HTERT RPE-1 (cell line): Measurements from ENCODE around the gene EFCAB8.

Source experiments
- in situ Hi-C: fragments of 300-500 bp; cut with MboI; formaldehyde crosslinking; loops from 4 replicates; pipeline ENCODE4 v1.14.3; 2020; ENCODE audit warnings: low sequenced_read_pairs

EFCAB8 gene, protein sequence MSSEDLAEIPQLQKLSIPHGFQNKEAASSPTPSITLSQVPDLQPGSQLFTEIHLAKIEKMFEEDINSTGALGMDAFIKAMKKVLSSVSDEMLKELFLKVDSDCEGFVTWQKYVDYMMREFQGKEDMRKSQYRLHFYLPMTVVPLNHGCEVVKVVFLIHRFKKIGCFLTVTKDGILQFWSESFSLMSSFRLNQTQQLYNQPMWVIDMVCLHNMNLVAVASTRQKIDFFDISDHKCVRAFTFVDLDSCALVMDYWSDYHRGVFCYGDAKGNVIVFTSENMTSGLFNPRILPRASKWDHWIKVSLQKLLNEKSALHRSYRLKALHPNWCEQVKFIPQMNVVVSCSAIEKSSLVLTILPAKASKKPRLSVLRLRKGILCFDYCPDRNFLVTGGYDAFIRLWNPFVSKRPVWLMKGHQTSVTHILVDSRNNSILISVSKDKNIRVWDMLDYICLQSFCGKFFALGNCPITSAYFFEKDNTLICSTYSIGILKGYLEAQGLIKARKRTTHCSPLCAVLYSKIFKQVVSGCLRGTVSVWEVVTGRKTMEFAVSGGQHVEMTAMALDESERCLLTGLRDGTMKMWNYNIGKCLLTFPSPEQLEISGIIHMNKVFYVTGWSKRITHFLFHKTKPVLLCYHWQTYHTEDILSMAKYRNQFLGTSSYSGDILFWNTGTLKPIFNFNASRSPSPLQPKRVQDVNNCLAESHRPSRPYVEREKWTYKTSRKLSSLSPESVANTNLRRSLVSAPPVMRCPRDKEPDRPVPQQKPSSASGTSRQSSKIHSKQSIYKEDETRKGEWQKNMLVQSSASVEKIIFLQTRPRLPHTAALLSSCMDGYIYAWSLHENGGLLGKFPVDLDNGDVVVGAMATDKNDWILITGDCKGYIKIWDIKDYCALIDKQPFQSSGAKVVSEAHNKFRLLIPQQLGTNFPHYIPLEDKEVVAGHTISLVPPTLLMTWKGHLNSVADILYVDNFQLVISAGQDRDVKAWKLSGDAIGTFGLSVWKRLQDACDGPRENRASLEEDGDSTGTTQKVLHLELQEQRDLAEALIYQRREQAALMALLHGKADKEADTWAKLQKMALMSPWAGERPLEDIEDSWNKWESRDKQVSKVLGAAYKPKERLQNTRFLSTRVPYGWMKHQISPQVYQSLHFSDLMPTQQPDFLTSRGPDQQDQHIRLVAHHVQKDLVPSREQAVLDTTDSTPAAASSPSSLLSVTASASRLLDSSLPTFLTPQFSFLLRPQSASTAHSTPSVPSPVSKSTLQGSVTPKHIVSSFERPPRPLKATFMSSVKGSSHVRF

DNA sequence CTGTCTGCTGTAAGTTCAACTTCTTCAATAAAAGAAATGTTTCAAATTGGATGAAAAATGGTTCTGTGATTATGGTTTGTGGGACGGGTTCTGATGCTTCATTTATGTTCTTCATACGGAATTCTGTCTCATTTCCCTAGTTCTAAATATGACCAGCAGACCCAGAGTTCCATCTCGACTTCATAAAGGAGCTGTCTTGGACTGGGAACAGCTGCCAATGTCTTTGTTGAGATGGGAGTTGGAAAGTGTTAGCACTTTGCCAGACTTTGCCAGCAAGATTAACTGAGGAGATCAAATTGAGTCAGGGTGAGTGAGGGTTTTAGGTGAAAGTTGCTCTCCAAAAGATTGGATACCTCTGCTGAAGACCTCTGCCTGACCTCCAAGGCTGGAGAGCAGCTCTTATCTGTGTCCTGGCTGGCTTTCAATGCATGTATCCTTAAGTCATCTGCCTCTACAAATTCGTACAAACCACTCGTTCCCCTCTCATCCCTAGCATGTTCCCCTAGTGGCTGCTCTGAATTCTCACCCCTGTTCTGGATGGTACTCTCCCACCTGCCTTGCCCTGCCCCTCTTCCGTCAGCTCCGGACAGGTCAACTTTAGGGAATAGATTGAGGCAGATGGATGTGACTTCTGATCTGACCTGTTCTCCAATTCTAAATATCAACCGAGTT lies at the start of gene EFCAB8:
Gene EFCAB8 (plus strand): TSS at position 223 of the 672 bp plus-strand sequence. CDS start 4,870 bp downstream, outside the sequence.
- in situ Hi-C loops, result no loop called here

DNA sequence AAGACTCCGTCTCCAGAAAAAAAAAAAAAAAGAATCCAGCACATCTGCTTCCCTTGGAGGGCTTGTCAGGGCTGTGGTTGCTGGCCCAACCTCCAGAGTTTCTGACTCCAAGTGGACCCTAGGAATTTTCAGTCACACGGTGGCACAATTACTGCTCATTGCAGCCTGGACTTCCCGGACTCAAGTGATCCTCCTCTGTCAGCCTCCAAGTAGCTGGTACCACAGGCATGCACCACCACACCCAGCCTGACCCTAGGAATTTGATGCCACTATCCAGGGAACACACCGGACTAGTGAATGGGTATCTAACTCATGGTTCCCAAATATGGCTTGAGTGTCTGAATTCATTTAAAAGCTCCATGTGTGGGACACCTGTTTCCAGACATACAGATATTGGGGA lies 48.8 kb upstream of the EFCAB8 start:
- in situ Hi-C loops, result no loop called here

DNA sequence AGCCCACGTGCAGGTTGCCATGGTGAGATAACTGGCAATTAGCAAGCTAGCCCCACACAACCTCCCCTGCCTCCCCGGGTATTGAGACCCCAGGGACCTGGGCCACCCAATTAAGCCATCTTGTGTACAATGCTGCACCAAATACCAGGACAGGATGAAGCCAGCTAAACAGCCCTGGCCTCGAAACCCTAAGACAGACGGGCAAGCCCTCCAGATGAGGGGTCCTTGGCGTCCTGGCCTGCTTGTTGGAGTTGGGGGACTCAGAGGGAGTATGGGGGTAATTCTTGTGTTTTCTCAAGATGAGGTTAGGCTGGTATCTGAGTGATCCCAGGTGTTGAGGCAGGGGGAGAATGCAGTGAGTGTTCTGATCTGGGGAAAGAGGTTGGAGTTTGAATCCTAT lies 47.8 kb upstream of the EFCAB8 start:
- in situ Hi-C loops, result no loop called here

DNA sequence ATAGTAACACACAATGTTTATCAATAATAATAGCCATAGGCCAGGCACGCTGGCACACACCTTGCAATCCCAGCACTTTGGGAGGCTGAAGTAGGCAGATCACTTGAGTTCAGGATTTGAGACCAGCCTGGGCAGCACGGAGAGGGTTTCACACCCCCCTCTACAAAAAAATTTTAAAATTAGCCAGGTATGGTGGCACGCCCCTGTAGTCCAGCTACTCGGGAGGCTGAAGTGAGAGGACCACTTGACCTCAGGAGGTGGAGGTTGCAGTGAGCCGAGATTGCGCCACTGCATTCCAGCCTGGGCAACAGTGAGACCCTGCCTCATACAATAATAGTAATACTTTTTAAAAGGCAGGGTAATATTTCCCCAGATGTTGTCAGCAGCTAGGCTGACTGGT lies 46.8 kb upstream of the EFCAB8 start:
- in situ Hi-C loops, result no loop called here

DNA sequence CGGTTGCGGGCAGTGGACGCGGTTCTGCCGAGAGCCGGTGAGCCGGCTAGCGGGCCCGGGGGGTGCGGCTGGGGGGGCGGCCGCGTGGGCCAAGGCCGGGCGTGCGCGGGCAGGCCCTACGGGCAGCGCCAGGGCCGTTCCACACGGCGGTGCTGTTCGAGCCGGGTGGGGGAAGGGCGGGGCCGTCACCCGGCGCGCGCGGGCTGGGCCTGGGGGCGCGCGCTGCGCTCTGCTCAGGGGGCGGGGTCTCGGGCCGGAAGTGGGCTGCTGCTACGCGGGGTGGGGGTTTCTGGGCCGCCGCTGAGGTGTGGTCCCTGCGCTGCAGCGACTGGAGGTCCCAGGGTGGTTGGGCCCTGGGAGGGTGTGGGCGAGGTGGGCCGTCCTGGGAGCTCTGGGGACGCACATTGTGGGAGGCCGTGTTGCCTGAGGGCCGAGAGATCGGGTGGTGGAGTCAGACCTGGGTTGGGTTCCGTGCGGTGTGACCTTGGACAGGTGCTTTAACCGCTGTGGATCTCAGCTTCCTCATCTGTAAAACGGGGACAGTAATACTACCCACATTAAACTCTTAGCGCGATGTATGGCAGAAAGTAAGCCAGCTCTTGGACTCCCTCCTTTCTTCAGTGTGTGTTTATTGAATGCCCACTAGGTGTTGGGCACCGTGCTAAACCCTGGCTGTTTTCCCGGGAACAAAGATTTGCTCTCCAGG lies 38.6 kb upstream of the EFCAB8 start:
- in situ Hi-C loops, result no loop called here

DNA sequence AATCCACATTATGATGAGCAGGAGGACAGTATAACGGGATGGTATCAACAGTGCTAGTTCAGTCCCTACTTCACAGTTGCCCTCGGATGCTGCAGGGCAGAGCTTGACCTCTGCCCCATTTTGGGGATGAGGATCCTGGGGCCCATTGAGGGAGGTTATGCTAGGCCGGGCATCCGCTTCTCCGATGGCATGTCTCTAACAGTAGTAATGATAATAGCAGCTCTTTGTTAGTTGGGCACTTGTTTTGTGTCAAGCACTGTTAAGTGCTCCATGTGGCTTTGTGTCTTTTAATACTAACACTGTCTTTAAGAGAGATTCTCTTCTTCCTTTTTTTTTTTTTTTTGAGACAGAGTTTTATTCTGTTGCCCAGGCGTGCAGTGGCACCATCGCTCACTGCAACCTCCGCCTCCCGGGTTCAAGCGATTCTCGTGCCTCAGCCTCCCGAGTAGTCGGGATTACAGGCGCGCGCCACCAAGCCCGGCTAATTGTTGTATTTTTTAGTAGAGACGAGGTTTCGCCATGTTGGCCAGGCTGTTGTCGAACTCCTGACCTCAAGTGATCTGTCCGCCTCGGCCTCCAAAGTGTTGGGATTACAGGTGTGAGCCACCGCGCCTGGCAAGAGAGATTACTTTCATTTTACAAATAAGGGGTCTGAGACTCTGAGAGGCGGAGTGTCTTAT lies 37.9 kb upstream of the EFCAB8 start:
- in situ Hi-C loops, result no loop called here

DNA sequence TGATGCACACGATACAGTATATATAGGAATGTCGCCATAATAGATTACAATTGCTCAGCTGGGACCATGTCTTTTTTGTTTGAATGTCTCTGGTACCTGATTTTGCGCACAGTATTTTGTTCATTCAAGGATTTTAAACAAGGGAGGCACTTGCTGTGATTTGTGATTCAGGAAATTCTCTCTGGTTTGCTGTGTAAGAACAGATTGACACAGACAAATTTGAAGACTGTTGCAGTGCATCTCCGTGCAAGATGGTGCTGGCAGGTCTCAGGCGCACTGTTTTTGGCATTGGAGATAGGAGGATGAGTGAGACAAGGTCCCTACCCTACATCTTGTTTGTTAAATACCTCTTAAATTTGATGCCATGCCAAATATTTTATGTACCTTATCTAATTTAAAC lies 36.5 kb upstream of the EFCAB8 start:
- in situ Hi-C loops, result no loop called here

DNA sequence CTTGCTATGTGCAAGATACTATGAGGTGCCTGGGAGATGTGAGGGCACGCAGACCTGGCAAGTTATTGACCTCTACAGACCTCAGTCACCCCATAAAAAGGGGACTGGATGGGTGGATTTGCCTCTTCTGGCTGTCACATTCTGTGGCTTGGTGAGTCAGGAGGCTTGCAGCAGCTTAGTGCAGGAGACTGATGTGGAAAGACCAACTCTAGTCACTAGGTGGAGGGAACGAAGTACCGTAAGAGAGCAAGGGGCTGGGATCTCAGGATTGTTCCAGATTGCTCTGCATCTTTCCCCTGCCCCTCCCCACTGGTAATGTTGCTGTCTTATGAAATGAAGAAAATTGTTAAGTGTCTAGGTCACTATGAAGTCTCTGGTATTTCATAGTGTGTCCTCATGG lies 35.6 kb upstream of the EFCAB8 start:
- in situ Hi-C loops, result no loop called here

DNA sequence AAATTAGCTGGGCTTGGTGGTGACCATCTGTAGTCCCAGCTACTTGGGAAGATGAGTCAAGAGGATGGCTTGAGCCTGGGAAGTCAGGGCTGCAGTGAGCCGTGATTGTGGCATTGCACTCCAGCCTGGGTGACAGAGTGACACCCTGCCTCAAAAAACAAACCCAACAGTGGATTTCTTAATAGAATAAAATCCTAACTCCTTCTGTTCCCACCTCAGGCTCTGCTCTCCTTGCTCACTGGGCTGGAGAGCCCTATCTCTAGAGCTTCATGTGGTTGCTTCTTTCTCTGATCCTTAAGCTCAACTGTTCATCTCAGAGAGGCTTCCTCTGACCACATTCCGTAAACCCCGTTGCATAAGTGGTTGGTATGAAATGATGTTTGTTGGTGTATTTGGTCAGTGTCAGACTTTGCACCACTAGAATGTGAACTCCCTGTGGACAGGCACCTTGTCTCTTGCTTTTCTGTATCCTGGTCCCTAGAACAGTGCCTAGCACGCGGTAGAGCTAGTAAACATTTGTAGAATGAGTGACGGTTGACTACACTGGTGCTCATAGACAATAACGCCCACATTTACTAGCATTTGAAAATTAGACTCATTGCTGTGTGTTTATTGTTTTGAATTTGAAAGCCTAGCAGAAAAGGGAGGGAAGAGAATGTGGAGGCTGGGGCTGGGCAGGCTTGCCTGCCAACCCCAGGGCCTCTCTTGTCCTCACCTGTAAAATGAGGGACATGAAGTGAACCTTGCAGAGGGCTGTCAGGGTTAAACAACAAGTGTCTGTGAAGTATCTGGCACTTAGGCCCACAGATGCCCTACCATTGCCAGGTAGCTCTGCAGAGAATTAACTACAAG lies 34.8 kb upstream of the EFCAB8 start:
- in situ Hi-C loops, result no loop called here

DNA sequence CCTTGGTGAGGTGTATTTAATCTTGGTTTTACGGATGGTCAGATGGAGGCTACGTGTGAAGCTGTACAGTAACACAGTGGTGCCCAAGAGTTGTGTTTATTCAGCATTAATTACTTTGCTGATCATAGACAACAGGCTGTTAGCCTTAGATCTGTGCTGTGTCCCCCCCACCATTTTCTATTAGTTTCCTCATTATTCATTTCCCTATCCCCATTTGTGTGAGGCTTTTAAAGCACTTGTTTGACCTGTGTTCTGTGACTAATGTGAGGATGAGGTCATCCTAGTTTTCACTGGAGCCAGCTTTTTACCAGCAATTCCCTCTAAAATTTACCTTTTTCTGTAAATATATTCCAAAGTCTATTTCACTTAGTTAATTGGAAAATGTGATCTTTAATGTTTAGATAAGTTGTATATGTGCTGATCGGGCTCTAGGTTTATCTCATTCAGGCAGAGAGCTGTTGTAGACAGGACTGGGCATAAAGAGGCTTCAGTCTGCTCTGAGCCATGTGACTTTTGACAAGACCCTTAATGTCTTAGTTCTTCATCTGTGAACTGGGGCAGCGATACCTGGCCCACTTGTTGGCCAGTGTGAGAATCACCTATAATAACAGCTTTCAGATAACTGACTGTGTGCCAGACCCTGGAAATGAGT lies 30.6 kb upstream of the EFCAB8 start:
- in situ Hi-C loops, result no loop called here

DNA sequence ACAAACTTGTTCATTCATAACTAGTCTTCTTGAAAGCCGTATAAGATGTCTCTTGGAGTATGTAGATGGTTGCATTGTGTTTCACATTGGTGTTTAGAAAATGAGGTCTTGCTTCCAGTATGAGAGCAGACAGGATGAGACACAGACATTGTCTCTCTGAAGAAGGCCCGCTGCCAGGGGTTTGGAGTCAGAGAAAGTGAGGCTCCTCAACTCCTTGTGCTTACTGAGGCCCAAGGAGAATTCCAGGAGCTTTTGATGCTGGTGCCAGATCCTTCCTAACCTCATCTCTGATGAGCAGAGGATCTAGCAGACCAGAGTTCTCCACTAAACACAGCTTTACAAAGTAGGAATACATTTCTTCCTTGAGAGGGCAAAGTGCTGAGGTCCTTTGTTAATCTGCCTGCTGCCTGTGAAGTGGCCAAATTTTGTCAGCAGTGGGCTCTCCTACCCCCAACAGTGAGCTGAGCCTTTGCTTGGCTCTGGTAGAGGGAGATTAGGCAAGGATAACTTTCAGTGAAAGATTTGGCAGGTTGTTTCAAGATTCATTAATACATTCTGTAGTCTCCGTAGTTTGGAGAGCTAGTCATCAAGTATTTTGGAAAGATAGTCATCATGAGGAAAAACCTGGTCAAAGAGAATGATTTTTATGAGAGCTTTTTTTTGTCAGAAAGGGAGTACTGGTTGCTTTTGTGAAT lies 29.3 kb upstream of the EFCAB8 start:
- in situ Hi-C loops, result no loop called here

DNA sequence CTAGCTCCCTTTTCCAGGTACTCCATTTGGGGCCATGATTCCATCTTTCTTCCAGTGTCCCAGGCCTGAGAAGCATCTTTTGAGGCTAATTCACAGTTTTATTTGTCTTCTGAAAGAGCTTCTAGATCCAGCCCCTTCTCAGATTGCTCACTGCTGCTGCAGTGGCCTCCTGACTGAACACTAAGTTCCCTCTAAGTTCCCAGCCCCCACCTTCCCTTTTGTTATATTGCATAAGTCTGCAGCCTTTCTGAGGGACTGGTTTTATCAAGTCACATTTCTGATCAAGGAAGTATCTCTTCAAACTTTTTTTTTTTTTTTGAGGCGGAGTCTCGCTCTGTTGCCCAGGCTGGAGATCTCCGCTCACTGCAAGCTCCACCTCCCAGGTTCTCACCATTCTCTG lies 28.3 kb upstream of the EFCAB8 start:
- in situ Hi-C loops, result no loop called here

DNA sequence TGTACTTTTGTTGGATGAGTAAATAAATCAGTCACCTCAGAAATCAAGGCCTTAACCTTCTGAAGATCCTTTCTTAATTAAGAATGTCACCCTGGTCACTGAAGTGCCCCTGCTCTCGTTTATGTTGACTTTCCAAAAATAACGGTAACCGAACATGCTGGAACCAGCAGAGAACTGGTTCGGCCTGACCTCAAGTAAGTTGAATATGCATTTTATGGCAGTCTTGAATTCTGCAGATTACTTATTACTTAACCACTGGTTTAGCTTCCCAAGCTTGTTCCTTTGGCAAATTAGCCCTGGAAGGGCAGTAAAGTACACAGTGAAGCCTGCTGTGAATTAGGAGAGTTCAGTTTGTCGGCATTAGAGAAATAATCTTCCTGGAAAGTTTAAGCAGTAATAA lies 26.7 kb upstream of the EFCAB8 start:
- in situ Hi-C loops, result no loop called here

DNA sequence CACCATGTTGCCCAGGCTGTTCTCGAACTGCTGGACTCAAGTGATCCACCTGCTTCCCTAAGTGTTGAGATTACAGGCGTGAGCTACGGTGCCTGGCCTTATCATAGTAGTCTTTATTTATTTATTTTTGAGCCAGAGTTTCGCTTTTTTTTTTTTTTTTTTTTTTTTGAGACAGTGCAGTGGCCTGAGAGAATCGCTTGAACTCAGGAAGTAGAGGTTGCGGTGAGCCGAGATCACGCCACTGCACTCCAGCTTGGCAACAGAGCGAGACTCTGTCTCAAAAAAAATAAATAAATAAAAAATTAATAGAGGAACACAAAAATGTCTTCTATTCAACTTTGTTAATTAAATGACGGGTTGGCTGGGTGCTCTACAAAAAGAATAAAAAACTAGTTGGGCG lies 26.1 kb upstream of the EFCAB8 start:
- in situ Hi-C loops, result no loop called here

DNA sequence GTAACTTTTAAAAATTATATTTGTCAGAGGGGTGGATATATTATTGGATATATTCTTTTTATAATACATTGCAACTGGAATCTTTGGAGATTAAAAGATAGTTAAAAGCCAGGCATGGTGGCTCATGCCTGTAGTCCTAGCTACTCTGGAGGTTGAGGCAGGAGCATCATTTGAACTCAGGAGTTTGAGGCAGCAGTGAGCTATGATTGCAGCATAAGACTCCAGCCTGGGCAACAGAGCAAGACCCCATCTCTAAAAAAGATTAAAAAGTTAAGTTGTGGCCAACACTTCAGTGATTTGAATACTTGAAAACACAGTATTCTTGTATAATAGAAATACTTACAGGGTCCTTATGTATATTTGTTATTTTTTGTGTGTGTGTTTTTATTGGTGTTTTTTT lies 23.8 kb upstream of the EFCAB8 start:
- in situ Hi-C loops, result no loop called here

DNA sequence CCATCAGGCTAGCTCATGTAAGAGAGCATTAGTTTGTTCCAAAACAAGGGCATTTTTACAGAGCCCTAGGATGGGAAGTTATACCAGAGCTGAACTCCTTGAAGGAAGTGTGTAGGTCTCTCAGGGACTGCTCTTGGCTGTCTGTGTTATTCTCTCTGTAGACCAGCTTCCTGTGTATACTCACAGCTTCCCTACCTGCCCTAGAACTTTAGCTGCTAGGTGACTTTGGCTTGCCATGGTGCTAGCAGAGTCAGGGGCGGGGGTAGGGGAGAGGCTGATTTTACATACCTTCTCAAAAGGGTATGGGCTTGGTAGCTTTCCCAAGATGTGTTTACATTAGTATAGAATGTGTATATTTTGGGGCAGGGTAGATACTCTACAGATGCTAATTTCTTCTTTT lies 21.6 kb upstream of the EFCAB8 start:
- in situ Hi-C loops, result no loop called here

DNA sequence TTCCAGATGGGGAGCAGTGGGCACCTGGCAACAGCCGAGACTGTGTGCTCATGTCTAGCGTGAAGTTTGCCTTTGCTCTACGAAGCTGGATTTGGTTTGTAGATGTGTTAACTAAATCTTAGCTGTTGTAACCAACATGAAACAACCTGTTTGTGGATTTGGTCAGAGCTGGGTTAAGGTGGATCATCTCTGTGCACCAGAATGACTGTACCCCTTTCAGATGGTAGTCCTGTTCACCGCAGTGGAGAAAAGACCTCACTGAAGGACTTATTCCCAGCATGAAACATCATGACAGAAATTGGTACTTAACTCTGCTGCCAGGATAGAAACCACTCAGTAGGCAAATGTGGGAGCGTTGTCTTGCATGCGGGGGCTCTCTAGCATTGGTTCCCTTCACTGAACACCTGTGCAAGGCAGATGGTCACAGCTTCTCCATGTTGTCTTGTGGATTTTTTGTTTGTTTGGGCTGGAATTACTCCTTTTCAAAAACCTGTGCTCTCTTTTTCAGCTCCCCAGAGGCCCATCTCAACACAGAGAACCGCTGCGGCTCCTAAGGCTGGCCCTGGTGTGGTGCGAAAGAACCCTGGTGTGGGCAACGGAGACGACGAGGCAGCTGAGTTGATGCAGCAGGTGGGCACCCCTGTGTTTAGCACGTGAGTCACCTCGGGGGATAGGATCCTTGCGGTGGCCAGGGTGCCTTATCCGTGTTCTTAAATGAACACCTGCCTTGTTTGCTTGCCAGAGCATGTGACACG lies 19.3 kb upstream of the EFCAB8 start:
- in situ Hi-C loops, result no loop called here
